GM21529 (cell line): ENCODE data around the gene LMNTD2.

Experiments used
- ATAC-seq: cut with Tn5 transposase; IDR thresholded peaks from one replicate; pipeline ENCODE4 v1.9.1; 2021; ENCODE audit not compliant: unreplicated experiment

The LMNTD2 gene

GRCh38 chr11:535519-536454 is 24.8 kb downstream of the LMNTD2 start, which contains the start of gene HRAS:
HRAS (minus strand) TSS chr11:535576.
- peak; percentile 70 for ATAC-seq

GRCh38 chr11:535210-535518 is 25.4 kb downstream of the LMNTD2 start:
- peak; percentile 14 for ATAC-seq

GRCh38 chr11:534396-535209 is 25.9 kb downstream of the LMNTD2 start:
- ATAC-seq = no peak

GRCh38 chr11:533586-534395 is 26.7 kb downstream of the LMNTD2 start:
- ATAC-seq = no peak

- ATAC-seq = no peak
Observed at GRCh38 chr11:532986-533585, 27.5 kb downstream of the LMNTD2 start.

GRCh38 chr11:532527-532985 is 28.0 kb downstream of the LMNTD2 start:
- ATAC-seq = no peak

- no peak for ATAC-seq
Observed at GRCh38 chr11:531919-532526, 28.5 kb downstream of the LMNTD2 start.

GRCh38 chr11:530960-531831 is 29.3 kb downstream of the LMNTD2 start:
- ATAC-seq = no peak

- ATAC-seq = no peak
Observed at GRCh38 chr11:529728-530411, 30.7 kb downstream of the LMNTD2 start.

GRCh38 chr11:528815-529727 is 31.5 kb downstream of the LMNTD2 start:
- no peak for ATAC-seq

GRCh38 chr11:528166-528814 is 32.2 kb downstream of the LMNTD2 start:
- ATAC-seq = no peak

- ATAC-seq = no peak
Observed at GRCh38 chr11:526192-526591, 34.3 kb downstream of the LMNTD2 start.

- ATAC-seq = no peak
Observed at GRCh38 chr11:521177-521688, 39.3 kb downstream of the LMNTD2 start.

- ATAC-seq = no peak
Observed at GRCh38 chr11:520428-521176, 39.9 kb downstream of the LMNTD2 start.

GRCh38 chr11:518463-519202 is 41.9 kb downstream of the LMNTD2 start:
- peak; percentile 82 for ATAC-seq
